ENCODE results near the gene FAM222A. TPM values are rescaled to one million over a fixed set of nuclear protein-coding genes. Genes with fewer than 3 reads are reported as not detected.
A peak's percentile ranks its signal among the peaks of the same experiment; 100 is the strongest.

The FAM222A gene
- total RNA-seq, 1 experiment from 2014 or later, result 12.8 TPM

GRCh38 chr12:109775172-109775881, 61.7 kb downstream of the FAM222A start:
- no peaks in the 10 kb centered on the region for H3K36me3 ChIP-seq (ENCODE audit: control insufficient read depth, insufficient read depth, low read length)
- no peak for TF ChIP-seq REST (IDR thresholded peaks at IDR 0.05; ENCODE audit: insufficient read depth in 1 of 2, low read depth in 2 of 2, low read length in 1 of 2)
- TF ChIP-seq CTCF (IDR thresholded peaks at IDR 0.05), result peak; percentile 97
- BruUV-seq (replicated peaks), result no TSS peak
- ChIA-PET POLR2A (no interaction called here), CTCF (interaction anchor here (0.5 to 1.0 kb wide), 8 partner anchors 9 to 254 kb away, joined by 3 to 7 read pairs (median 4); no protein-coding TSS in a partner anchor)
- intact Hi-C loops (cut with micrococcal nuclease; ENCODE audit: unreplicated experiment) (loop anchor here (1.0 to 10.0 kb wide), 3 partner anchors 178 to 341 kb away; no protein-coding TSS in a partner anchor), in situ Hi-C loops (cut with HindIII; ENCODE audit: low pct_unique_long_range_greater_than_20kb, low sequenced_read_pairs) (no loop called here)
- H3K4me1 ChIP-seq (ENCODE audit: control insufficient read depth, insufficient read depth, low read length), result peaks cover 8% of the 10 kb centered on the region
- H3K9me3 ChIP-seq (ENCODE audit: control insufficient read depth, insufficient read depth, low read depth, low read length), result no peaks in the 10 kb centered on the region; the same call in 1 of the 2 replicates
- no peaks in the 10 kb centered on the region for H3K27me3 ChIP-seq (ENCODE audit: control insufficient read depth, insufficient read depth, low read length)
- no peak overlapping the region for H3K27ac ChIP-seq (ENCODE audit: low read length)
- DNase-seq (ENCODE audit: low read depth, low spot score), result peak; percentile 30
- no peak overlapping the region for H3K4me3 ChIP-seq (ENCODE audit: low read depth in 2 of 2, low read length in 2 of 2)
- ATAC-seq, result peak; percentile 88

GRCh38 chr12:109776624-109777023, 63.0 kb downstream of the FAM222A start:
- BruUV-seq (replicated peaks), result no TSS peak
- no peak overlapping the region for H3K4me3 ChIP-seq (ENCODE audit: low read depth in 2 of 2, low read length in 2 of 2)
- H3K36me3 ChIP-seq (ENCODE audit: control insufficient read depth, insufficient read depth, low read length), result no peaks in the 10 kb centered on the region
- DNase-seq (ENCODE audit: low read depth, low spot score) (no peak), ATAC-seq (no peak)
- in situ Hi-C loops (cut with HindIII; ENCODE audit: low pct_unique_long_range_greater_than_20kb, low sequenced_read_pairs), result no loop called here
- no peak overlapping the region for H3K27ac ChIP-seq (ENCODE audit: low read length)
- CTCF ChIA-PET, result interaction anchor here (1.4 kb wide), 1 partner anchor 179 kb away, joined by 3 read pairs; no protein-coding TSS in a partner anchor
- H3K9me3 ChIP-seq (ENCODE audit: control insufficient read depth, insufficient read depth, low read depth, low read length), result no peaks in the 10 kb centered on the region; the same call in 1 of the 2 replicates
- TF ChIP-seq SIN3A (IDR thresholded peaks at IDR 0.05; ENCODE audit: borderline replicate concordance, insufficient read depth, low read depth, low read length), result no peak
- TF ChIP-seq POLR2AphosphoS5 (IDR thresholded peaks at IDR 0.05; ENCODE audit: low read depth, low read length), result no peak
- TF ChIP-seq CTCF (IDR thresholded peaks at IDR 0.05), result no peak
- no peak for TF ChIP-seq REST (IDR thresholded peaks at IDR 0.05; ENCODE audit: insufficient read depth in 1 of 2, low read depth in 2 of 2, low read length in 1 of 2)
- no peak for TF ChIP-seq TCF7L2 (IDR thresholded peaks at IDR 0.05; ENCODE audit: low read depth, low read length)
- peaks cover 8% of the 10 kb centered on the region for H3K4me1 ChIP-seq (ENCODE audit: control insufficient read depth, insufficient read depth, low read length)
- POLR2A ChIA-PET, result no interaction called here
- H3K27me3 ChIP-seq (ENCODE audit: control insufficient read depth, insufficient read depth, low read length), result no peaks in the 10 kb centered on the region
- intact Hi-C loops (cut with micrococcal nuclease; ENCODE audit: unreplicated experiment), result loop anchor here (10.0 kb wide), 1 partner anchor 342 kb away; no protein-coding TSS in a partner anchor
